A673 (cell line): ENCODE measurements around the gene DPY30. TPM values are rescaled to one million over a fixed set of nuclear protein-coding genes. Genes with fewer than 3 reads are reported as not detected.
A peak's percentile ranks its signal among the peaks of the same experiment; 100 is the strongest.

ENCODE experiments used
- BruUV-seq: library from RNA; stranded (reverse); fragments of 400-500 nt; replicated peaks from 2 replicates; lab custom pipeline; 2021; lab: Mats Ljungman, UMichigan
- CTCF ChIA-PET: fragments of 300-600 bp; sonication (Branson Sonifier 250); formaldehyde crosslinking; loops from one replicate; lab custom pipeline; 2022; ENCODE audit warnings: antibody characterized with exemption; lab: Charles Lee
- POLR2A ChIA-PET: fragments of 300-600 bp; sonication (Branson Sonifier 250); formaldehyde crosslinking; loops from one replicate; lab custom pipeline; 2022; ENCODE audit warnings: antibody characterized with exemption; ENCODE audit not compliant: low non-redundant PET; lab: Charles Lee
- DNase-seq: peaks from one replicate; pipeline ENCODE4 v3.0.0-alpha.2; 2015; ENCODE audit warnings: low spot score
- H3K27ac ChIP-seq: fragments of 200-600 bp; sonication (generic); 2 replicates; pipeline ENCODE4 v1.5.1; 2016; ENCODE audit warnings: mixed run types, low read depth, mild to moderate bottlenecking, mixed read lengths, antibody characterized with exemption, low read length; ENCODE audit not compliant: poor library complexity, severe bottlenecking
- H3K27me3 ChIP-seq: fragments of 200-600 bp; sonication (generic); replicated peaks from 2 replicates; pipeline ENCODE4 v1.6.1; 2017; ENCODE audit warnings: mixed run types, low read depth, mild to moderate bottlenecking, mixed read lengths, antibody characterized with exemption, low read length; ENCODE audit not compliant: insufficient read depth, poor library complexity
- H3K36me3 ChIP-seq: fragments of 200-600 bp; sonication (generic); 2 replicates; pipeline ENCODE4 v1.6.1; 2016; ENCODE audit warnings: mixed run types, mild to moderate bottlenecking, mixed read lengths, antibody characterized with exemption, low read length; ENCODE audit not compliant: insufficient read depth, poor library complexity, severe bottlenecking
- H3K4me1 ChIP-seq: fragments of 200-600 bp; sonication (generic); 2 replicates; pipeline ENCODE4 v1.6.1; 2017; ENCODE audit warnings: mixed run types, mild to moderate bottlenecking, mixed read lengths, antibody characterized with exemption, low read length; ENCODE audit not compliant: insufficient read depth, poor library complexity, severe bottlenecking
- H3K4me3 ChIP-seq: fragments of 200-600 bp; sonication (generic); 2 replicates; pipeline ENCODE4 v1.5.1; 2016; ENCODE audit warnings: low read depth, mixed run types, mild to moderate bottlenecking, mixed read lengths, low read length; ENCODE audit not compliant: poor library complexity, severe bottlenecking
- H3K9me3 ChIP-seq: fragments of 200-600 bp; sonication (generic); 2 replicates; pipeline ENCODE4 v1.6.1; 2016; ENCODE audit warnings: mixed run types, low read depth, mild to moderate bottlenecking, mixed read lengths, antibody characterized with exemption, low read length; ENCODE audit not compliant: poor library complexity, severe bottlenecking
- EZH2 ChIP-seq: fragments of 200-600 bp; sonication (generic); IDR thresholded peaks from 2 replicates; pipeline ENCODE4 v1.6.1; 2017; ENCODE audit warnings: borderline replicate concordance, low read depth, mild to moderate bottlenecking, mixed read lengths, antibody characterized with exemption, low read length; ENCODE audit not compliant: poor library complexity, severe bottlenecking
- intact Hi-C: fragments of 100-400 bp; cut with micrococcal nuclease; formaldehyde crosslinking; loops from one replicate; pipeline ENCODE4 v1.10.0; 2022; ENCODE audit not compliant: unreplicated experiment
- total RNA-seq: library from RNA; stranded (reverse); gene quantifications from 2 replicates; pipeline ENCODE4 v1.2.3, GENCODE V29; 2021
- TF ChIP-seq, protein P1 (sequence below): fragments of 300-800, 200-600 bp; sonication (generic); conservative IDR thresholded peaks from 2 replicates; pipeline ENCODE4 v1.5.1; 2017; ENCODE audit warnings: low read depth, mild to moderate bottlenecking, antibody characterized with exemption, low read length, moderate library complexity, mixed read lengths

Gene DPY30
- total RNA-seq, 1 experiment from 2014 or later, result 90.8 TPM

DNA sequence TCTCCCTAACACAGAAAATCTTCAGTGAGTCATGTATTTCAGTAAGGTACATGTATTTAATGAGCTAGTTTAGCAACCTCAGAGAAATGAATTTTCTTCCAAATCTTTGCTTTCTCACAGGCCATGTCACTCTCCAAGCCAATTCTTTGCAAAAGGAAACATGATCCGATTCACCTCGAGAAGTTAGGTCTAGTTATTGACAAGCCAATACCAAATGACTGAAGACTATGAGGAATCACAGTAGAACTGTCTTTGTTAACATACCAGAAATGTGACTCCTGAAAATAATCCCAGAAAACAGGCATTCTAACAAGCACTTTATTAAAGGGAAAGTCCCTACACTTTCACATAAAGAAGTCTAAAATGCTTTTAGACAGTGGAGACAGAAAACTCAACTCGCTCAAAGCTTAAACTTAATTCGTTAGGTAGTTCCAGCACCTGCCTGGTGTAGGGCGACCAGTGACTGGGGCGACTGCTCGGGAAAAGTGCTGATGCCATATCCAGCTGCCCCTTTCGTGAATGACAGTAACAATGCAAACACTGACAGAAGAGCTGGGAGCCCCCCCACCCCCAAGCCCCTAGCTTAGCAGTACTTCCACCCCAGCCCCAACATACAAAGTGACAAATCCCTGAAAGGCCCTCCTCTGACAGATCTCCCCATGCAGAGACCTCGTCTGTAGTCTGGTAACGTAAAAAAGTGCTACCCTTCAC lies 30.6 kb downstream of the DPY30 start:
- Histone ChIP-seq H3K27me3 (no peaks in the 10 kb centered on the region), H3K36me3 (no peaks in the 10 kb centered on the region), H3K4me3 (peak overlapping the region; percentile 98), H3K9me3 (no peaks in the 10 kb centered on the region), H3K4me1 (peaks cover 14% of the 10 kb centered on the region), H3K27ac (peak overlapping the region; percentile 87)
- intact Hi-C loops, result loop anchor here (10.0 kb wide), 1 partner anchor 346 kb away; the partner anchor contains the start of gene BIRC6
- peak; percentile 41 for DNase-seq
- BruUV-seq, result TSS peak; percentile 31
- ChIA-PET POLR2A (interaction anchor here (0.6 kb wide), 1 partner anchor 17 kb away, joined by 4 read pairs; no protein-coding TSS in a partner anchor), CTCF (no interaction called here)
- TF ChIP-seq, protein P1, sequence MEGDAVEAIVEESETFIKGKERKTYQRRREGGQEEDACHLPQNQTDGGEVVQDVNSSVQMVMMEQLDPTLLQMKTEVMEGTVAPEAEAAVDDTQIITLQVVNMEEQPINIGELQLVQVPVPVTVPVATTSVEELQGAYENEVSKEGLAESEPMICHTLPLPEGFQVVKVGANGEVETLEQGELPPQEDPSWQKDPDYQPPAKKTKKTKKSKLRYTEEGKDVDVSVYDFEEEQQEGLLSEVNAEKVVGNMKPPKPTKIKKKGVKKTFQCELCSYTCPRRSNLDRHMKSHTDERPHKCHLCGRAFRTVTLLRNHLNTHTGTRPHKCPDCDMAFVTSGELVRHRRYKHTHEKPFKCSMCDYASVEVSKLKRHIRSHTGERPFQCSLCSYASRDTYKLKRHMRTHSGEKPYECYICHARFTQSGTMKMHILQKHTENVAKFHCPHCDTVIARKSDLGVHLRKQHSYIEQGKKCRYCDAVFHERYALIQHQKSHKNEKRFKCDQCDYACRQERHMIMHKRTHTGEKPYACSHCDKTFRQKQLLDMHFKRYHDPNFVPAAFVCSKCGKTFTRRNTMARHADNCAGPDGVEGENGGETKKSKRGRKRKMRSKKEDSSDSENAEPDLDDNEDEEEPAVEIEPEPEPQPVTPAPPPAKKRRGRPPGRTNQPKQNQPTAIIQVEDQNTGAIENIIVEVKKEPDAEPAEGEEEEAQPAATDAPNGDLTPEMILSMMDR, result no peak
- no peak for TF ChIP-seq EZH2

- intact Hi-C loops, result loop anchor here (10.0 kb wide), 1 partner anchor 348 kb away; the partner anchor contains the start of gene BIRC6
- DNase-seq, result no peak
- BruUV-seq, result no TSS peak
- Histone ChIP-seq H3K4me1 (peaks cover 14% of the 10 kb centered on the region), H3K4me3 (no peak overlapping the region), H3K27ac (no peak overlapping the region), H3K27me3 (no peaks in the 10 kb centered on the region), H3K9me3 (no peaks in the 10 kb centered on the region), H3K36me3 (no peaks in the 10 kb centered on the region)
- POLR2A ChIA-PET, result no interaction called here
- CTCF ChIA-PET, result no interaction called here
- no peak for TF ChIP-seq EZH2
- TF ChIP-seq, protein P1, result no peak
These were observed 32.5 kb downstream of the DPY30 start for GRCh38 chr2:32007121-32007391.

- no peaks in the 10 kb centered on the region for H3K9me3 ChIP-seq
- ChIA-PET CTCF (no interaction called here), POLR2A (no interaction called here)
- H3K4me3 ChIP-seq, result no peak overlapping the region
- BruUV-seq, result no TSS peak
- no peak for DNase-seq
- intact Hi-C loops, result loop anchor here (10.0 kb wide), 1 partner anchor 349 kb away; the partner anchor contains the start of gene BIRC6
- TF ChIP-seq, protein P1, result no peak
- no peak for TF ChIP-seq EZH2
- H3K27ac ChIP-seq, result no peak overlapping the region
- H3K27me3 ChIP-seq, result no peaks in the 10 kb centered on the region
- H3K4me1 ChIP-seq, result peaks cover 9% of the 10 kb centered on the region
- no peaks in the 10 kb centered on the region for H3K36me3 ChIP-seq
These were observed 34.1 kb downstream of the DPY30 start for GRCh38 chr2:32005371-32005976.
